Measurements from ENCODE around the gene DDHD1. TPM values are rescaled to one million over a fixed set of nuclear protein-coding genes. Genes with fewer than 3 reads are reported as not detected.
"Not testable (repeated sequence)": the region's sequence is repeated elsewhere in the genome, so short reads cannot be mapped to it uniquely, and the experiment has no call there.

Gene DDHD1
- total and polyA plus RNA-seq, 2 donors = 7.5 to 13.7 TPM

- Histone ChIP-seq H3K36me3 (ENCODE audit: control insufficient read depth in 2 of 2, insufficient read depth in 2 of 2, low read length in 1 of 2) (no peaks in the 10 kb centered on the region), H3K9me3 (ENCODE audit: control insufficient read depth in 2 of 2, insufficient read depth in 1 of 2, low read length in 1 of 2) (no peaks in the 10 kb centered on the region), H3K27me3 (ENCODE audit: control insufficient read depth in 2 of 2, insufficient read depth in 1 of 2, low read length in 1 of 2) (no peaks in the 10 kb centered on the region), H3K4me3 (ENCODE audit: low read length in 2 of 2) (no peak overlapping the region), H3K27ac (ENCODE audit: low read depth in 1 of 2, low read length in 1 of 2) (no peak overlapping the region), H3K4me1 (ENCODE audit: control insufficient read depth in 2 of 2, insufficient read depth in 2 of 2, low read length in 2 of 2) (peaks cover 0 to 3% of the 10 kb centered on the region in 2 donors)
- peak in 1 of 9 donors; percentile 7 for DNase-seq (ENCODE audit: low read depth in 6 of 9, low spot score in 9 of 9)
- WGBS = 18% methylated on average over 6 of the region's 6 CpGs
Measured at GRCh38 chr14:53126731-53127130, 26.4 kb downstream of the DDHD1 start.

GRCh38 chr14:53124786-53125185, 28.3 kb downstream of the DDHD1 start:
- H3K4me1 ChIP-seq (ENCODE audit: control insufficient read depth in 2 of 2, insufficient read depth in 2 of 2, low read length in 2 of 2) = peaks cover 0 to 3% of the 10 kb centered on the region in 2 donors
- 95% methylated on average over 3 of the region's 3 CpGs for WGBS

DNA sequence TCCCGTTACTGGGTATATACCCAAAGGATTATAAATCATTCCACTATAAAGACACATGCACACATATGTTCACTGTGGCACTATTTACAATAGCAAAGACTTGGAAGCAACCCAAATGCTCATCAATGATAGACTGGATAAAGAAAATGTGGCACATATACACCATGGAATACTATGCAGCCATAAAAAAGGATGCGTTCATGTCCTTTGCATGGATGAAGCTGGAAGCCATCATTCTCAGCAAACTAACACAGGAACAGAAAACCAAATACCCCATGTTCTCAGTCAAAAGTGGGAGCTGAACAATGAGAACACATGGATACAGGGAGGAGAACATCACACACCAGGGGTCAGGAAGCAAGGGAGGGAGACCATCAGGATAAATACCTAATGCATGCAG, 31.7 kb downstream of the DDHD1 start:
- H3K4me3 ChIP-seq (ENCODE audit: low read length in 2 of 2); H3K4me1 ChIP-seq (ENCODE audit: control insufficient read depth in 2 of 2, insufficient read depth in 2 of 2, low read length in 2 of 2); H3K9me3 ChIP-seq (ENCODE audit: control insufficient read depth in 2 of 2, insufficient read depth in 1 of 2, low read length in 1 of 2); H3K27ac ChIP-seq (ENCODE audit: low read depth in 1 of 2, low read length in 1 of 2); H3K36me3 ChIP-seq (ENCODE audit: control insufficient read depth in 2 of 2, insufficient read depth in 2 of 2, low read length in 1 of 2); H3K27me3 ChIP-seq (ENCODE audit: control insufficient read depth in 2 of 2, insufficient read depth in 1 of 2, low read length in 1 of 2); DNase-seq (ENCODE audit: low read depth in 6 of 9, low spot score in 9 of 9): not testable (repeated sequence)
- WGBS = 98% methylated on average over 2 of the region's 2 CpGs

More at GRCh38 chr14:53124786-53125185, 28.3 kb downstream of the DDHD1 start:
- H3K36me3 ChIP-seq (ENCODE audit: control insufficient read depth in 2 of 2, insufficient read depth in 2 of 2, low read length in 1 of 2) = no peaks in the 10 kb centered on the region
- no peak overlapping the region for H3K27ac ChIP-seq (ENCODE audit: low read depth in 1 of 2, low read length in 1 of 2)
- DNase-seq (ENCODE audit: low read depth in 6 of 9, low spot score in 9 of 9) = no peak
- H3K27me3 ChIP-seq (ENCODE audit: control insufficient read depth in 2 of 2, insufficient read depth in 1 of 2, low read length in 1 of 2) = no peaks in the 10 kb centered on the region
- H3K9me3 ChIP-seq (ENCODE audit: control insufficient read depth in 2 of 2, insufficient read depth in 1 of 2, low read length in 1 of 2) = no peaks in the 10 kb centered on the region
- H3K4me3 ChIP-seq (ENCODE audit: low read length in 2 of 2) = no peak overlapping the region

- H3K4me3 ChIP-seq (ENCODE audit: low read length in 2 of 2); H3K27ac ChIP-seq (ENCODE audit: low read depth in 1 of 2, low read length in 1 of 2); H3K27me3 ChIP-seq (ENCODE audit: control insufficient read depth in 2 of 2, insufficient read depth in 1 of 2, low read length in 1 of 2); H3K9me3 ChIP-seq (ENCODE audit: control insufficient read depth in 2 of 2, insufficient read depth in 1 of 2, low read length in 1 of 2); H3K36me3 ChIP-seq (ENCODE audit: control insufficient read depth in 2 of 2, insufficient read depth in 2 of 2, low read length in 1 of 2); H3K4me1 ChIP-seq (ENCODE audit: control insufficient read depth in 2 of 2, insufficient read depth in 2 of 2, low read length in 2 of 2): not testable (repeated sequence)
- WGBS = 95% methylated on average over 4 of the region's 4 CpGs
- DNase-seq (ENCODE audit: low read depth in 6 of 9, low spot score in 9 of 9) = peak in 1 of 9 donors; percentile 7
Measured at GRCh38 chr14:53117479-53117878, 35.6 kb downstream of the DDHD1 start.

GRCh38 chr14:53113989-53114388, 39.1 kb downstream of the DDHD1 start:
- H3K9me3 ChIP-seq (ENCODE audit: control insufficient read depth in 2 of 2, insufficient read depth in 1 of 2, low read length in 1 of 2) = peaks cover 0 to 5% of the 10 kb centered on the region in 2 donors
- 81% methylated on average over 10 of the region's 10 CpGs for WGBS
- no peaks in the 10 kb centered on the region for H3K36me3 ChIP-seq (ENCODE audit: control insufficient read depth in 2 of 2, insufficient read depth in 2 of 2, low read length in 1 of 2)
- no peaks in the 10 kb centered on the region for H3K27me3 ChIP-seq (ENCODE audit: control insufficient read depth in 2 of 2, insufficient read depth in 1 of 2, low read length in 1 of 2)
- H3K4me1 ChIP-seq (ENCODE audit: control insufficient read depth in 2 of 2, insufficient read depth in 2 of 2, low read length in 2 of 2) = peaks cover 0 to 7% of the 10 kb centered on the region in 2 donors
- peak in 1 of 9 donors; percentile 3 for DNase-seq (ENCODE audit: low read depth in 6 of 9, low spot score in 9 of 9)
- H3K4me3 ChIP-seq (ENCODE audit: low read length in 2 of 2) = no peak overlapping the region
- H3K27ac ChIP-seq (ENCODE audit: low read depth in 1 of 2, low read length in 1 of 2) = no peak overlapping the region

GRCh38 chr14:53110096-53110495, 43.0 kb downstream of the DDHD1 start:
- no peaks in the 10 kb centered on the region for H3K36me3 ChIP-seq (ENCODE audit: control insufficient read depth in 2 of 2, insufficient read depth in 2 of 2, low read length in 1 of 2)
- no peaks in the 10 kb centered on the region for H3K27me3 ChIP-seq (ENCODE audit: control insufficient read depth in 2 of 2, insufficient read depth in 1 of 2, low read length in 1 of 2)
- H3K27ac ChIP-seq (ENCODE audit: low read depth in 1 of 2, low read length in 1 of 2) = no peak overlapping the region
- DNase-seq (ENCODE audit: low read depth in 6 of 9, low spot score in 9 of 9) = peak in 1 of 9 donors; percentile 3
- peaks cover 0 to 13% of the 10 kb centered on the region in 2 donors for H3K9me3 ChIP-seq (ENCODE audit: control insufficient read depth in 2 of 2, insufficient read depth in 1 of 2, low read length in 1 of 2)
- 97% methylated on average over 1 of the region's 1 CpG for WGBS
- no peak overlapping the region for H3K4me3 ChIP-seq (ENCODE audit: low read length in 2 of 2)
- peaks cover 5 to 16% of the 10 kb centered on the region in 2 donors for H3K4me1 ChIP-seq (ENCODE audit: control insufficient read depth in 2 of 2, insufficient read depth in 2 of 2, low read length in 2 of 2)

DNA sequence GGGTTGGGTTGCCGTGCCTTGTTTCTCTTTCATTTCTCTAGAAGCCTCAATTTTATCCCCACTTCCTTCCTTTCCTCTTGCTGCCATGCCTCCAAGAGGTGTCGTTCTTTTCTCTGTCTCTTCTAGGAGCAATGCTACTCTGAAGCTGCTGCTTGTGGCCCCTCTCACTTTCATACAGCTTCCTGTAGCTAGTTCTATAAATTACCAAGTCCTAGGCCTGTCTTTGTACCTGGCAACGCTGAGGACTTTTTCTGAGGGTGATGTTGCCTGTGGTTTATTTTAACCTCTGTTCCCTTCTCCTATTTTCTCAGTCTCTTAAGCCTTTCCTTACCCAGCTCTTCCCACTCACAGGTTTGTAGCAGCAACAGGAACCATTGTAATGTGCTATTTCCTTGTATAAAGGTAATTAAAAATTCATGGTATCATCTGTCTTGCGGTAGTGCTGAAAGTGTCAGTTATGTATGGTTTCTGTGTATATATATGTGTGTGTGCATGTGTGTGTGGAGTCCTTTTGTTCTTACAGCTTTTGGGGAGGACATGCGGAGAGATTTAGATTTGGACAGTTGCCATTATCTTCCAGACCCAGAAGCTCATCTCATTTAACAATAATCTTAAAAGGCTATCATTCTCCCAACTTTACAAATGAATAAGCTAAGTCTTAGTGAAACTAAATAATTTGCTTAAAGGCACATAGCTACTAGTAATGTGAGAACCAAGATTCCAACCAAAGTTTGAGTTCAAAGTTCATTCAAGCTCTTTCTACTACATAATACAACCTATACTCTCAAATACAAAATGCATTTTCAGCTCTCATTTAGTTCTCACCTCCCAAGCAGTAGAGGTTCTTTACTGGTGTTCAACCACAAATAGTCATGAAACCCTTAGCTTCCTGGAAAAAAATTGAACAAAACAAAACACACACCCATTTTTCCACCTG, 43.8 kb downstream of the DDHD1 start:
- Histone ChIP-seq H3K4me3 (ENCODE audit: low read length in 2 of 2) (peak overlapping the region; percentile 15 to 37), H3K9me3 (ENCODE audit: control insufficient read depth in 2 of 2, insufficient read depth in 1 of 2, low read length in 1 of 2) (peaks cover 0 to 13% of the 10 kb centered on the region in 2 donors), H3K27me3 (ENCODE audit: control insufficient read depth in 2 of 2, insufficient read depth in 1 of 2, low read length in 1 of 2) (no peaks in the 10 kb centered on the region), H3K27ac (ENCODE audit: low read depth in 1 of 2, low read length in 1 of 2) (peak overlapping the region; percentile 77 to 87), H3K36me3 (ENCODE audit: control insufficient read depth in 2 of 2, insufficient read depth in 2 of 2, low read length in 1 of 2) (no peaks in the 10 kb centered on the region), H3K4me1 (ENCODE audit: control insufficient read depth in 2 of 2, insufficient read depth in 2 of 2, low read length in 2 of 2) (peaks cover 5 to 16% of the 10 kb centered on the region in 2 donors)
- 16% methylated on average over 5 of the region's 5 CpGs for WGBS
- DNase-seq (ENCODE audit: low read depth in 6 of 9, low spot score in 9 of 9) = peak in 7 of 9 donors; percentile 23 to 77 (median 42)

DNA sequence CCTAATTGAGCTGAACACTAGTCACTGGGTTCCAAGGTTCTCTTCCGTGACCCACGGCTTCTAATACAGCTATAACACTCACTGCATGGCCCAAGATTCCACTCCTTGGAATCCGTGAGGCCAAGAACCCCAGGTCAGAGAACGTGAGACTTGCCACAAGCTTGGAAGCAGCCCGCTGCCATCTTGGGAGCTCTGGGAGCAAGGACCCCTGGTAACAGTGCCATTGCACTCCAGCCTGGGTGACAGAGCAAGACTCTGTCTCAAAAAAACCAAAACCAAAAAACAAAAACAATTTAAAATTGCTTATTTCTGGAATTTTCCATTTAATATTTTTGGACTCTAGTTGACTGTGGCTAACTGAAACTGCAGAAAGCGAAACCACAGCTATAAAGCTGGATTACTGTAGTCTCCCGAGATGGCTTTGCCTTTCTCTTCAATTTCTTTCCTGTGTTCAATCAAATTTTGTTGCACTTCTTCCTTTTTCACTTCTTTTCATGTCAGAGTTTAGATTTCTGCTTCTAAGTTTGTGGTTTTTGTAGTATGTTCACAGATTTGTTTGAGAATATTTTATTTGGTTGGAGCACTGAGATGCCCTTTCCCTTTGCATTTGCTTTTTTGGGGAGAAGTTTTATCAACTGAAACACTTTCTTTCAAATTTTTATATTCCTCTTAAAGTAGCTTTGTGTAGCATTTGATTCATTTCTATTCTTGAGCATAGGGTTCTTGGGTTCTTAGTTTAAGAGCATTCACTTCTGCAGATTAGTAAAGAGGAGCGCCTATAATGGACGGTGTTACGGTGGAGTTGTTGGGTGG, 44.6 kb downstream of the DDHD1 start:
- Histone ChIP-seq H3K9me3 (ENCODE audit: control insufficient read depth in 2 of 2, insufficient read depth in 1 of 2, low read length in 1 of 2) (peaks cover 0 to 8% of the 10 kb centered on the region in 2 donors), H3K27me3 (ENCODE audit: control insufficient read depth in 2 of 2, insufficient read depth in 1 of 2, low read length in 1 of 2) (no peaks in the 10 kb centered on the region), H3K4me1 (ENCODE audit: control insufficient read depth in 2 of 2, insufficient read depth in 2 of 2, low read length in 2 of 2) (peaks cover 5 to 16% of the 10 kb centered on the region in 2 donors), H3K27ac (ENCODE audit: low read depth in 1 of 2, low read length in 1 of 2) (peak overlapping the region; percentile 85 to 87), H3K4me3 (ENCODE audit: low read length in 2 of 2) (peak overlapping the region; percentile 15 to 37), H3K36me3 (ENCODE audit: control insufficient read depth in 2 of 2, insufficient read depth in 2 of 2, low read length in 1 of 2) (no peaks in the 10 kb centered on the region)
- peak in 6 of 9 donors; percentile 12 to 62 (median 26) for DNase-seq (ENCODE audit: low read depth in 6 of 9, low spot score in 9 of 9)
- WGBS = 47% methylated on average over 10 of the region's 10 CpGs

- 100% methylated on average over 1 of the region's 1 CpG for WGBS
Measured at GRCh38 chr14:53106768-53107167, 46.4 kb downstream of the DDHD1 start.

More at GRCh38 chr14:53106768-53107167, 46.4 kb downstream of the DDHD1 start:
- Histone ChIP-seq H3K9me3 (ENCODE audit: control insufficient read depth in 2 of 2, insufficient read depth in 1 of 2, low read length in 1 of 2) (peaks cover 0 to 8% of the 10 kb centered on the region in 2 donors), H3K4me1 (ENCODE audit: control insufficient read depth in 2 of 2, insufficient read depth in 2 of 2, low read length in 2 of 2) (peaks cover 5 to 16% of the 10 kb centered on the region in 2 donors), H3K27me3 (ENCODE audit: control insufficient read depth in 2 of 2, insufficient read depth in 1 of 2, low read length in 1 of 2) (no peaks in the 10 kb centered on the region), H3K27ac (ENCODE audit: low read depth in 1 of 2, low read length in 1 of 2) (no peak overlapping the region), H3K36me3 (ENCODE audit: control insufficient read depth in 2 of 2, insufficient read depth in 2 of 2, low read length in 1 of 2) (no peaks in the 10 kb centered on the region), H3K4me3 (ENCODE audit: low read length in 2 of 2) (no peak overlapping the region)
- DNase-seq (ENCODE audit: low read depth in 6 of 9, low spot score in 9 of 9) = no peak

Data from thymus (tissue), 11 donors.